Neural cell (in vitro differentiated cells): Measurements from ENCODE around the gene CAPZA2. TPM values are rescaled to one million over a fixed set of nuclear protein-coding genes. Genes with fewer than 3 reads are reported as not detected.

Source experiments
- H2AFZ ChIP-seq: fragments of 200-600, 300-800 bp; sonication (generic), shearing (Covaris generic); 2 replicates; pipeline ENCODE4 v1.6.0; 2014; ENCODE audit warnings: low read depth, mild to moderate bottlenecking, antibody characterized with exemption, low read length, moderate library complexity
- H3F3A ChIP-seq: fragments of 200-600 bp; shearing (Covaris generic); 2 replicates; pipeline ENCODE4 v1.6.1; 2016; ENCODE audit warnings: mild to moderate bottlenecking, moderate library complexity, mixed read lengths, antibody characterized with exemption, low read length; ENCODE audit not compliant: insufficient read depth, poor library complexity, severe bottlenecking
- H3K27ac ChIP-seq: fragments of 200-600, 300-800 bp; sonication (generic), shearing (Covaris generic); 2 replicates; pipeline ENCODE4 v1.5.1; 2014; ENCODE audit warnings: mild to moderate bottlenecking, low read length, moderate library complexity
- H3K27me3 ChIP-seq: fragments of 300-800, 200-600 bp; sonication (generic), shearing (Covaris generic); 2 replicates; pipeline ENCODE4 v1.6.0; 2014; ENCODE audit warnings: mild to moderate bottlenecking, low read depth, low read length, moderate library complexity; ENCODE audit not compliant: insufficient read depth
- H3K36me3 ChIP-seq: fragments of 300-800, 200-600 bp; sonication (generic), shearing (Covaris generic); 2 replicates; pipeline ENCODE4 v1.5.1; 2014; ENCODE audit warnings: mild to moderate bottlenecking, antibody characterized with exemption, low read length, moderate library complexity; ENCODE audit not compliant: insufficient read depth
- H3K4me2 ChIP-seq: fragments of 300-800, 200-600 bp; sonication (generic), shearing (Covaris generic); 2 replicates; pipeline ENCODE4 v1.6.0; 2014; ENCODE audit warnings: mild to moderate bottlenecking, low read length
- H3K4me3 ChIP-seq: fragments of 300-800, 200-600 bp; sonication (generic), shearing (Covaris generic); 2 replicates; pipeline ENCODE4 v1.5.1; 2014; ENCODE audit warnings: mild to moderate bottlenecking, low read length, moderate library complexity
- H3K79me2 ChIP-seq: fragments of 200-600 bp; shearing (Covaris generic); replicated peaks from 2 replicates; pipeline ENCODE4 v1.6.0; 2014; ENCODE audit warnings: mild to moderate bottlenecking, low read length, moderate library complexity; ENCODE audit not compliant: insufficient read depth
- H3K9ac ChIP-seq: fragments of 300-800, 200-600 bp; sonication (generic), shearing (Covaris generic); 2 replicates; pipeline ENCODE4 v1.6.1; 2016; ENCODE audit warnings: mild to moderate bottlenecking, low read length, mixed read lengths
- H3K9me2 ChIP-seq: fragments of 200-600 bp; shearing (Covaris generic); 2 replicates; pipeline ENCODE4 v1.6.1; 2016; ENCODE audit warnings: mild to moderate bottlenecking, low read length, mixed read lengths; ENCODE audit not compliant: insufficient read depth
- H3K9me3 ChIP-seq: fragments of 200-600, 300-800 bp; sonication (generic), shearing (Covaris generic); 2 replicates; pipeline ENCODE4 v1.6.1; 2016; ENCODE audit warnings: mild to moderate bottlenecking, mixed run types, low read length, moderate library complexity, mixed read lengths
- H4K20me1 ChIP-seq: fragments of 200-600 bp; shearing (Covaris generic); 2 replicates; pipeline ENCODE4 v1.6.1; 2016; ENCODE audit warnings: mild to moderate bottlenecking, mixed run types; ENCODE audit not compliant: insufficient read depth
- EP300 ChIP-seq: fragments of 450-650 bp; conservative IDR thresholded peaks from 2 replicates; pipeline ENCODE4 v1.6.1; 2014; ENCODE audit warnings: antibody characterized with exemption, mild to moderate bottlenecking, moderate library complexity; ENCODE audit not compliant: poor library complexity, severe bottlenecking
- EZH2 ChIP-seq: fragments of 200-600, 300-800 bp; shearing (Covaris generic), sonication (generic); IDR thresholded peaks from 2 replicates; pipeline ENCODE4 v1.6.1; 2014; ENCODE audit warnings: antibody characterized with exemption, low read length, borderline replicate concordance, mild to moderate bottlenecking; ENCODE audit not compliant: insufficient read depth, poor library complexity, severe bottlenecking
- MXI1 ChIP-seq: fragments of 450-650 bp; conservative IDR thresholded peaks from 2 replicates; pipeline ENCODE4 v1.6.1; 2014; ENCODE audit warnings: antibody characterized with exemption, mild to moderate bottlenecking; ENCODE audit not compliant: poor library complexity, severe bottlenecking
- POLR2AphosphoS5 ChIP-seq: IDR thresholded peaks from 2 replicates; pipeline ENCODE4 v1.6.1; 2012
- RAD21 ChIP-seq: fragments of 450-650 bp; conservative IDR thresholded peaks from 2 replicates; pipeline ENCODE4 v1.6.1; 2014; ENCODE audit warnings: antibody characterized with exemption, mild to moderate bottlenecking, moderate library complexity
- SMC3 ChIP-seq: fragments of 450-650 bp; conservative IDR thresholded peaks from 2 replicates; pipeline ENCODE4 v1.6.1; 2014; ENCODE audit warnings: antibody characterized with exemption, mild to moderate bottlenecking, moderate library complexity; ENCODE audit not compliant: poor library complexity
- TAF1 ChIP-seq: IDR thresholded peaks from 2 replicates; pipeline ENCODE4 v1.6.1; 2012; ENCODE audit warnings: low read depth
- polyA plus RNA-seq: library from polyadenylated mRNA; depleted of rRNA; stranded (reverse); fragments of >200 nt; gene quantifications from 2 replicates; pipeline ENCODE4 v1.2.3, GENCODE V29; 2014
- TF ChIP-seq, protein P1 (sequence below): fragments of 450-650 bp; IDR thresholded peaks from 2 replicates; pipeline ENCODE4 v1.5.1; 2014; ENCODE audit warnings: antibody characterized with exemption, mild to moderate bottlenecking, moderate library complexity; ENCODE audit not compliant: poor library complexity, severe bottlenecking
- TF ChIP-seq, protein P2 (sequence below): IDR thresholded peaks from 2 replicates; pipeline ENCODE4 v1.6.1; 2012; ENCODE audit warnings: borderline replicate concordance

Gene CAPZA2
- polyA plus RNA-seq, 1 donor from 2014 or later: 191 TPM

DNA sequence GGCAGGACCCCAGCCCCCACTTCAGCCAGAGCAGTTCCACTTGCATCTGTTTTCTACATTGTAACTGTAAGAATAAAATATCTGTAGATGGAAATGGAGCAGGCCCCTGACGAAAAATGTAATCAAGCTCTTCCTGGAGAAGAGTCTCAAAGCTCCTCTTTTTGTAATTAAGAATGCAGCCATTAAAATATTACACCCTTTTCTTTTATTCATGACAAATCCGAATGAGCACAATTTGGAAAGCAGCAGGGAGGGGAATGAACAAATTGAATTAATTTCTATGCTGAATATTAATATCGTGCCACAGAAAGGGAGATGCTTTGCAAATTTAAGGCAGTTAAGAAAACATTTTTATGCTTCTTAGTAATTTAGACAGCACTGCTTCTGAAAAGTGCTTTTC is 24.8 kb upstream of the CAPZA2 start:
- H3K4me3 ChIP-seq: no peak overlapping the region
- no peaks in the 10 kb centered on the region for H3K9me3 ChIP-seq
- H4K20me1 ChIP-seq: no peaks in the 10 kb centered on the region
- no peak overlapping the region for H3K9ac ChIP-seq
- no peaks in the 10 kb centered on the region for H3K36me3 ChIP-seq
- H2AFZ ChIP-seq: no peak overlapping the region
- H3K27ac ChIP-seq: no peak overlapping the region
- TF ChIP-seq SMC3 (no peak), EP300 (no peak), POLR2AphosphoS5 (no peak), TAF1 (no peak), MXI1 (no peak), EZH2 (no peak), RAD21 (no peak)
- TF ChIP-seq, protein P1, sequence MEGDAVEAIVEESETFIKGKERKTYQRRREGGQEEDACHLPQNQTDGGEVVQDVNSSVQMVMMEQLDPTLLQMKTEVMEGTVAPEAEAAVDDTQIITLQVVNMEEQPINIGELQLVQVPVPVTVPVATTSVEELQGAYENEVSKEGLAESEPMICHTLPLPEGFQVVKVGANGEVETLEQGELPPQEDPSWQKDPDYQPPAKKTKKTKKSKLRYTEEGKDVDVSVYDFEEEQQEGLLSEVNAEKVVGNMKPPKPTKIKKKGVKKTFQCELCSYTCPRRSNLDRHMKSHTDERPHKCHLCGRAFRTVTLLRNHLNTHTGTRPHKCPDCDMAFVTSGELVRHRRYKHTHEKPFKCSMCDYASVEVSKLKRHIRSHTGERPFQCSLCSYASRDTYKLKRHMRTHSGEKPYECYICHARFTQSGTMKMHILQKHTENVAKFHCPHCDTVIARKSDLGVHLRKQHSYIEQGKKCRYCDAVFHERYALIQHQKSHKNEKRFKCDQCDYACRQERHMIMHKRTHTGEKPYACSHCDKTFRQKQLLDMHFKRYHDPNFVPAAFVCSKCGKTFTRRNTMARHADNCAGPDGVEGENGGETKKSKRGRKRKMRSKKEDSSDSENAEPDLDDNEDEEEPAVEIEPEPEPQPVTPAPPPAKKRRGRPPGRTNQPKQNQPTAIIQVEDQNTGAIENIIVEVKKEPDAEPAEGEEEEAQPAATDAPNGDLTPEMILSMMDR: no peak
- TF ChIP-seq, protein P2, sequence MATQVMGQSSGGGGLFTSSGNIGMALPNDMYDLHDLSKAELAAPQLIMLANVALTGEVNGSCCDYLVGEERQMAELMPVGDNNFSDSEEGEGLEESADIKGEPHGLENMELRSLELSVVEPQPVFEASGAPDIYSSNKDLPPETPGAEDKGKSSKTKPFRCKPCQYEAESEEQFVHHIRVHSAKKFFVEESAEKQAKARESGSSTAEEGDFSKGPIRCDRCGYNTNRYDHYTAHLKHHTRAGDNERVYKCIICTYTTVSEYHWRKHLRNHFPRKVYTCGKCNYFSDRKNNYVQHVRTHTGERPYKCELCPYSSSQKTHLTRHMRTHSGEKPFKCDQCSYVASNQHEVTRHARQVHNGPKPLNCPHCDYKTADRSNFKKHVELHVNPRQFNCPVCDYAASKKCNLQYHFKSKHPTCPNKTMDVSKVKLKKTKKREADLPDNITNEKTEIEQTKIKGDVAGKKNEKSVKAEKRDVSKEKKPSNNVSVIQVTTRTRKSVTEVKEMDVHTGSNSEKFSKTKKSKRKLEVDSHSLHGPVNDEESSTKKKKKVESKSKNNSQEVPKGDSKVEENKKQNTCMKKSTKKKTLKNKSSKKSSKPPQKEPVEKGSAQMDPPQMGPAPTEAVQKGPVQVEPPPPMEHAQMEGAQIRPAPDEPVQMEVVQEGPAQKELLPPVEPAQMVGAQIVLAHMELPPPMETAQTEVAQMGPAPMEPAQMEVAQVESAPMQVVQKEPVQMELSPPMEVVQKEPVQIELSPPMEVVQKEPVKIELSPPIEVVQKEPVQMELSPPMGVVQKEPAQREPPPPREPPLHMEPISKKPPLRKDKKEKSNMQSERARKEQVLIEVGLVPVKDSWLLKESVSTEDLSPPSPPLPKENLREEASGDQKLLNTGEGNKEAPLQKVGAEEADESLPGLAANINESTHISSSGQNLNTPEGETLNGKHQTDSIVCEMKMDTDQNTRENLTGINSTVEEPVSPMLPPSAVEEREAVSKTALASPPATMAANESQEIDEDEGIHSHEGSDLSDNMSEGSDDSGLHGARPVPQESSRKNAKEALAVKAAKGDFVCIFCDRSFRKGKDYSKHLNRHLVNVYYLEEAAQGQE: no peak
- no peak overlapping the region for H3K4me2 ChIP-seq
- H3K27me3 ChIP-seq: no peaks in the 10 kb centered on the region
- H3F3A ChIP-seq: no peaks in the 10 kb centered on the region
- H3K9me2 ChIP-seq: no peaks in the 10 kb centered on the region
- no peaks in the 10 kb centered on the region for H3K79me2 ChIP-seq

DNA sequence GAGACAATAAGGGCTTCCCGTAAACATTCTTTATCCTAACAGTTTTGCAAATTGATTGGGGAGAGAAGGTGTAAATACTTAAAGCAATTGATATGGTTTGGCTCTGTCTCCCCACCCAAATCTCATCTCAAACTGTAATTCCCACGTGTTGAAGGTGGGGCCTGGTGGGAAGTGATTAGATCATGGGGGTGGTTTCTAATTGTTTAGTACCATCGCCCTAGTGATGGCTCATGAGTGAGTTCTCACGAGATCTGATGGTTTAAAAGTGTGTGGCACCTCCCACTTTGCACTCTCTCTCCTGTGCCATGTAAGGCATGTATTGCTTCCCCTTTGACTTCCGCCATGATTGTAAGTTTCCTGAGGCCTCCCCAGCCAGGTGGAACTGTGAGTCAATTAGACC is 22.1 kb upstream of the CAPZA2 start:
- no peaks in the 10 kb centered on the region for H3K79me2 ChIP-seq
- no peaks in the 10 kb centered on the region for H3K27me3 ChIP-seq
- no peak for TF ChIP-seq SMC3
- no peak for TF ChIP-seq EZH2
- TF ChIP-seq RAD21: no peak
- TF ChIP-seq, protein P1: no peak
- TF ChIP-seq TAF1: no peak
- TF ChIP-seq, protein P2: no peak
- TF ChIP-seq EP300: no peak
- TF ChIP-seq POLR2AphosphoS5: no peak
- no peak for TF ChIP-seq MXI1
- H4K20me1 ChIP-seq: no peaks in the 10 kb centered on the region
- H3F3A ChIP-seq: no peaks in the 10 kb centered on the region
- H3K9me2 ChIP-seq: no peaks in the 10 kb centered on the region
- H3K36me3 ChIP-seq: no peaks in the 10 kb centered on the region
- H3K9ac ChIP-seq: no peak overlapping the region
- H3K9me3 ChIP-seq: no peaks in the 10 kb centered on the region
- H3K27ac ChIP-seq: no peak overlapping the region
- no peak overlapping the region for H3K4me2 ChIP-seq
- H2AFZ ChIP-seq: no peak overlapping the region
- H3K4me3 ChIP-seq: no peak overlapping the region
